KBM-7 (cell line): ENCODE data around the gene PINLYP.
"Not testable (repeated sequence)": the region's sequence is repeated elsewhere in the genome, so short reads cannot be mapped to it uniquely, and the experiment has no call there.

Source experiments
- DNase-seq: peaks from one replicate; pipeline ENCODE4 v3.0.0-alpha.2; 2015
- in situ Hi-C: fragments of 300-500 bp; cut with MboI; formaldehyde crosslinking; loops from 2 replicates; pipeline ENCODE4 v1.14.3; 2020; ENCODE audit warnings: low sequenced_read_pairs, low pct_unique_long_range_greater_than_20kb, mixed read lengths

Gene PINLYP

GRCh38 chr19:43546581-43546980, 29.0 kb upstream of the PINLYP start:
- no peak for DNase-seq
- in situ Hi-C loops: no loop called here

GRCh38 chr19:43547926-43548325, 27.7 kb upstream of the PINLYP start:
- in situ Hi-C loops, DNase-seq: not testable (repeated sequence)

GRCh38 chr19:43548706-43549105, 26.9 kb upstream of the PINLYP start:
- no peak for DNase-seq
- in situ Hi-C loops: no loop called here

GRCh38 chr19:43551399-43552197, 24.0 kb upstream of the PINLYP start:
- in situ Hi-C loops: no loop called here

GRCh38 chr19:43552198-43552450, 23.5 kb upstream of the PINLYP start:
- in situ Hi-C loops: no loop called here
- DNase-seq: no peak

More at GRCh38 chr19:43551399-43552197, 24.0 kb upstream of the PINLYP start:
- DNase-seq: no peak

GRCh38 chr19:43552616-43553015, 23.0 kb upstream of the PINLYP start:
- DNase-seq: no peak
- in situ Hi-C loops: no loop called here

GRCh38 chr19:43553656-43554055, 21.9 kb upstream of the PINLYP start:
- in situ Hi-C loops: no loop called here
- no peak for DNase-seq

DNA sequence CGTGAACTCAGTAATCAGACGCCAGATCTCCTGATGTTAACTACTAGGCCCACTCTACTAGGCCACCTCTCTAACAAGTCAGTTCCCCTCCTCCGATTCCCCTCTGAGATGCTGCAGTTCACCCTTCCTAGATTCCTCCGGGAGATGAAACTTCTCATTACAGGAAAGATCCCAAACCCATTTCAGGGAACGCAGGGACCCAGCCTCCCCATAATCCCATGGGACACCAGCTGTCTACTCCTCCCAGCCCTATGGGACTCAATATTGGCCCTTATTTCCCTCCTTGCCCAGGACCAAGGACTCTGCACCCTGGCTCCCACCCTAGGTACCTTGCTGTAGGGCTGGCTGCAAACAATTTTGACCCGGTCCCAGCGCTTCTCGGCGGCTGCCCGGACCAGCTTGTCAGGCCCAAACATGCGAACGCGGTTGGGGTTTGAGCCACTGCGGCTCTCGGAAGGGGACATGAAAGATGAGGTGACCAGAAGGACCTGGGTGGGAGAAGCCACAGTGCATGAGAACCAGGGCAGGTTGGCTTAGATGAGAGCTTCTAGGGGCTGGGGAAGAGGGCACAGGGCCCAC, 21.2 kb upstream of the PINLYP start:
- in situ Hi-C loops: no loop called here
- DNase-seq: no peak

- in situ Hi-C loops: no loop called here
- DNase-seq: peak; percentile 75
Observed at GRCh38 chr19:43555185-43555770, 20.3 kb upstream of the PINLYP start.

DNA sequence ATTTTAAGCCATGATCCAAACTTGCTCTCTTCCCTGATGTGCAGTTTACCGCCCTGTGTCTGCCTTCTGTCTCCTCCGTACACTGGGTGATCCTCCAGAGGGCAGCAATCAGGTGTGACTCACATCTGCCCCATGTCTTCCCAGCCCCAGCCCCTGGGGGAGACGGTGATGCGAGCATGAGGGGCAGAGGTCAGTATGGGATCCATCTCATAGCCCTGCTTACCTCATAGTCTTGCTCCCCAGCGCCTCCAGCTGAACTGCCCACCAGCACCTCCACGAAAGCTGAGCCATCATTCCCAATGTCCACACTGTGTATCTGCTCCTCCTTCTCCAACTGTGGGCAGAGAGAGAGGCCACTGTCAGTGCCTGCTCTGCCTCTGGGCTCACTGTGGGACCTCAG, 14.9 kb upstream of the PINLYP start:
- no peak for DNase-seq
- in situ Hi-C loops: no loop called here

DNA sequence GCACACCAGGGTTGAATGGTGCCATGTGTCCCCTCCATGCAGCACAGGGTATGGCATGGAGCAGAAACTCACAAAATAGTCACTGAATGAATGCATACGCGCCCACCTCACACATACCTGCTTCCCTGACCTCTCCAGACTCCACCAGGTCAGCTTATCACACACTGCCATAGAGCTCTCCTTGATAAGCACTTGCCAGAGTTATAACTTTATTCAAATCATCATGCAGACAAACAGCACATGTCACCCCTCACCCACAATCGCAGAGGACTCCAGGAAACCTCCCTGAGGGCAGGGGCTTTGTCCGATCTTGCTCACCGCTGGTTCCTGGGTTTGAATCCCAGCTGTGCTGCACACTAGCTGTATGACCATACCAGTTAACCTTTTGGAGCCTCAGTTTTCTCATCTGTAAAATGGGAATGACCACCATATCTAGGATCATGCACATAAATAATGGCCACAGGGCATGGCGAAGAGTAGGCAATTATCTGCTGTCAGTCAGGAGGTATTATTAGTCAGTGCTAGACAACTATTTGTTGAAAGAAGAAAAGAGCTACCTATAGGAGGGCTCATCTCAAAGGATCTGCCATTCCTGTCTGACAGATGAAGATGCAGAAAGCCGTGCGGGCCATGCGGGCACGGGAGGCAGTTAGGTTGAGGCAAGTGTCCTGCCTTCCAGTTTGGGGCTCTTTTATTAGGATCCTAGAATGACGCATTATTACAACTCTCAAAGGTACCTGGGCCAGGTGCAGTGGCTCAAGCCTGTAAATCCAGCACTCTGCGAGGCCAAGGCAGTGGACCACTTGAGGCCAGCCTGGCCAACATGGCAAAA, 14.2 kb upstream of the PINLYP start:
- in situ Hi-C loops: no loop called here
- DNase-seq: no peak

DNA sequence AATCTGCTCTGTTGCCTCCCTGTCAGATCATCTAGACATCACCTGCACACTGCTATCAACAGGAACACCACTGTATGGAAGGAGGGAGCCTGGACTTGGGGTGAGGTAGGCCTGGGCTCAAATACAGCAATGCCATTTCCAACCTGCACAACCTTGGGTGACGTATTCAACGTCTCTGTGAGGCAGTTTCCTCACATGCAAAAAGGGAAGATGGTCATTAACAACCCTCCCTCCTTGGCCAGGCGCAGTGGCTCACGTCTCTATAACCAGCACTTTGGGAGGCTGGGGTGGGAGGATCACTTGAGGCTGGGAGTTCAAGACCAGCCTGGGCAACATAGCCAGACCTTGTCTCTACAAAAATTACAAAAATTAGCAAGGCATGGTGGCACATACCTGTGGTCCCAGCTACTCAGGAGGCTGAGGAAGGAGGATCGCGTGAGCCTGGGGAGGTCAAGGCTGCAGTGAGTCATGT, 13.3 kb upstream of the PINLYP start:
- no peak for DNase-seq
- in situ Hi-C loops: no loop called here

DNA sequence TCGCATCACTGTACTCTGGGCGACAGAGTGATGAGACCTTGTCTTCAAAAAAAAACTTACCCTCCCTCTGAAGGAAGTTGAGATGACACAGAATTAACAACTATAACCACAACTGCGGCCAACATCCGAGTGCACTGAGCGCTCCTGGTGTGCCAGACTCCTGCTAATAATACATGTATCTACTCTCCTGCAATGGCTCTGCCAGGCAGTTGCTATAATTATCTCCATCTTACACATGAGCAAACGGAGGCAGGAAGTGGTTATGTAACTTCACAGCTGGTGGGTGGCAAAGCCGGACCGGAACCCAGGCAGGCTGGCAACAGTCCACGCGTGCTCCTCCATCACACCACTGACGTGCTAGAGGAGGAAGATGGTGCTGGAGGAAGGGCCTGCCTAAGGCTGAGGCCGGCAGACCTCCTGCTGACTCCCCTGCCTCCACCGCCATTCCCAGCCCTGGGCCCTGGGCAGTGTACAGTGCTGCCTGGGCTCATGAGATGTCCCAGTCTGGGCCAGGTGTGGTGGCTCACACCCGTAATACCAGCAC, 12.8 kb upstream of the PINLYP start:
- in situ Hi-C loops: no loop called here
- DNase-seq: peak; percentile 99

GRCh38 chr19:43563816-43564457, 11.7 kb upstream of the PINLYP start:
- DNase-seq: no peak
- in situ Hi-C loops: no loop called here

- DNase-seq: no peak
- in situ Hi-C loops: no loop called here
Observed at GRCh38 chr19:43564800-43565199, 10.8 kb upstream of the PINLYP start.

DNA sequence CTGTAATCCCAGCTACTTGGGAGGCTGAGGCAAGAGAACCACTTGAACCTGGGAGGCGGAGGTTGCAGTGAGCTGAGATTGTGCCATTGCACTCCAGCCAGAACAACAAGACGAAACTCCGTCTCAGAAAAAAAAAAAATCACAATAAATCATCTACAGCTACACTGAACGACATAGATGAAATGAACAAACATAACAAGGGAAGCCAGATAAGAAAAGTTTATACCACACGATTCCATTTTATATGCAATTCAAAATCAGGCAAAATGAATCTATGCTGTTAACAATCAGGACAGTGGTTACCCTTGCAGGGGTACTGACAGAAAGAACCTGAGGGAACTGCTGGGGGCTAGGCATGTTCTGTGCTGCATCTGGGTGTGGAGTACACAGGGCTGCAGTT, 5.9 kb upstream of the PINLYP start:
- in situ Hi-C loops: no loop called here
- DNase-seq: no peak

DNA sequence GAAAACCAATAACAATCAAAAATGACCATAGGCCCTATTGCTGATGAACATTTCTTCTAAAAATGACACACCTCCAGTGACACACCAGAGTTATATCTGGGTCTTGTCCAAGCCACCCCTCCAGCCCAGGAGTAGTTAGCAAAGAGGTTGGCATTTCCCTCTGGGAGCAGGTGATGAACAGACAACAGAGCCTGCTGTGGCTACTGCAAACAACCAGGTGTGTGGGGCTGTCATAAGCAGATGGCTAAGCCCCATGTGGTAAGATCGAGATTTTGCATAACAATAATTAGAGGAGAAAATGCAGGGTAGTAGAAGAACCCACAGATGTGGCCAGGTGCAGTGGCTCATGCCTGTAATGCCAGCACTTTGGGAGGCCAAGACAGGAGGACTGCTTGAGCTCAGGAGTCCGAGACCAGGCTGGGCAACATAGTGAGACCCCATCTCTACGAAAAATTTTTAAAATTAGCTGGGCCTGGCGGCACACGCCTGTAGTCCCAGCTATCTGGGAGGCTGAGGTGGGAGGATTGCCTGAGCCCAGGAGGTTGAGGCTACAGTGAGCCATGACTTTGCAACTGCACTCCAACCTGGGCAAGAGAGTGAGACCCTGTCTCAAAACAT, 5.3 kb upstream of the PINLYP start:
- DNase-seq: no peak

GRCh38 chr19:43572171-43572588, 3.4 kb upstream of the PINLYP start:
- no peak for DNase-seq
- in situ Hi-C loops: no loop called here

More for the DNA sequence above, 5.3 kb upstream of the PINLYP start:
- in situ Hi-C loops: no loop called here
